ENCODE results near the gene ICE2.

The ICE2 gene

DNA sequence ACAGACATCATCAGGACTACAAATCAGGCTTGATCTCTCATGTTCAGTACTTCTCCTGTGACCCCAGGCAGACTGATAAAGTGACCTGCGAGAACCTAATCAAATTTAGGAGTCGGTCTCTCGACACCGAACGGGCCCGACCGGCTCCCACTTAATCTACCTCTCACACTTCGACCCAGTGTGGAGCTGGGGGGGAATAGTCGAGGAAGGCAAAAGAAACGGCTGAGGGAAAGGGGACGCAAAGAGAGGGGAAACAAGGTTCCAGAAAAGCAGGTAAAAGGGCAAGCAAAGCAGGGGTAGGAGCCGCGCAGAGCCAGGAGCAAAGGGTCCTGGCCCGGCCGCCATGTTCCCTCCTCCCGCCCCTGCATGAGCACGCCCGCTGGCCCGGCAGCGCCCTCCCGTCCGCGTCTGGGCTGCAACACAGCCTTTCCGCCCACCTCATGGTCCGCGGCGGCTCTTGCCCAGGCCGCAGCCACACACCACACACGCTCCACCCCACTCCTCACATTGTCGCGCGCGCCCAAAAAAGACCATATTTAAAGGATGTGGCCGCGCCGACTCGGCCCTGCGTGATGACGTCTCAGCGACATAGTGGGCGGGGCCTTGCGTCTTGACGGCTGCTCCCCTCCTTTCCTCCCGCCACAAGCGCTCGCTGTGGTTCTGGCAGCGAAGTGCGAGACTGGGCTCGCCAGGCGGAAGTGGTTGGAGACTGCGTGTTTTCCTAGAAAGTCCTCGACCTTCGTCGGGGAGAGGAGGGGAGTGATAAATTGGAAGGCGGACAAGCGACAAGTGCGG lies at the start of gene ICE2:
ICE2 (minus strand) TSS at position 577 of the 795 bp plus-strand sequence. CDS start 1,165 bp downstream, outside the sequence.
- peak within 1 kb of the TSS; percentile 82 to 97 for H3K4me3 ChIP-seq (ENCODE audit: low read depth in 1 of 2, low read length in 2 of 2)
- peaks cover 3 to 15% of the 10 kb centered on the region in 2 donors for H3K36me3 ChIP-seq (ENCODE audit: control insufficient read depth in 1 of 2, insufficient read depth in 2 of 2, low read length in 2 of 2)
- H3K9ac ChIP-seq (ENCODE audit: low read depth in 1 of 2, low read length in 2 of 2): peak within 1 kb of the TSS; percentile 91 to 98
- peaks cover 25 to 33% of the 10 kb centered on the region in 2 donors for H3K4me1 ChIP-seq (ENCODE audit: control insufficient read depth in 1 of 2, insufficient read depth in 2 of 2, low read length in 2 of 2)
- peak within 1 kb of the TSS; percentile 78 for H3K27ac ChIP-seq (ENCODE audit: low read depth, low read length)
- H3K27me3 ChIP-seq (ENCODE audit: control insufficient read depth in 1 of 2, insufficient read depth in 2 of 2, low read length in 2 of 2): no peaks in the 10 kb centered on the region
- H3K9me3 ChIP-seq (ENCODE audit: control insufficient read depth in 1 of 2, low read length in 2 of 2): no peaks in the 10 kb centered on the region

- H3K4me3 ChIP-seq (ENCODE audit: low read depth in 1 of 2, low read length in 2 of 2): no peak overlapping the region
- no peaks in the 10 kb centered on the region for H3K27me3 ChIP-seq (ENCODE audit: control insufficient read depth in 1 of 2, insufficient read depth in 2 of 2, low read length in 2 of 2)
- peaks cover 0 to 4% of the 10 kb centered on the region in 2 donors for H3K4me1 ChIP-seq (ENCODE audit: control insufficient read depth in 1 of 2, insufficient read depth in 2 of 2, low read length in 2 of 2)
- no peak overlapping the region for H3K27ac ChIP-seq (ENCODE audit: low read depth, low read length)
- no peaks in the 10 kb centered on the region for H3K9me3 ChIP-seq (ENCODE audit: control insufficient read depth in 1 of 2, low read length in 2 of 2)
- H3K36me3 ChIP-seq (ENCODE audit: control insufficient read depth in 1 of 2, insufficient read depth in 2 of 2, low read length in 2 of 2): peaks cover 0 to 3% of the 10 kb centered on the region in 2 donors
- H3K9ac ChIP-seq (ENCODE audit: low read depth in 1 of 2, low read length in 2 of 2): no peak overlapping the region
Observed at GRCh38 chr15:60528530-60528929, 49.6 kb upstream of the ICE2 start.

DNA sequence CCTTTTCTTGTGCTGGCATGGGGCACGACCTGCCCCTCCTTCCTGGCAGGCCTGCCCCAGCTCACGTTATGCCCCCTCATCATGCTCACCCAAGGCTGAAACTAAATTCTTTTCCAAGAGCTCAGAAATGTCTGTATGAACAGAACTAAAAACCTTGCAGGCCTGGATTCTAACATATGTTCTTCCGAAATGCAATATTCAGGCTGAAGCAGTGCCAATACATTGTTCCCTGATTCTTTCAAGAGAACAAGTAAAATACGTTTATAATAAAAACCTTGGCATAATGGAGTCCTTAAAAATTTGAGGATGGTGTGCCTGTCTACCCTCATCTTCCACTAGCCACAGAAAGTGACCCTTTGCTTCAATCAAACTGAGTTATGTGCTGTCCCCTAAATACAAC lies 48.5 kb upstream of the ICE2 start:
- H3K27me3 ChIP-seq (ENCODE audit: control insufficient read depth in 1 of 2, insufficient read depth in 2 of 2, low read length in 2 of 2): no peaks in the 10 kb centered on the region
- no peak overlapping the region for H3K4me3 ChIP-seq (ENCODE audit: low read depth in 1 of 2, low read length in 2 of 2)
- peaks cover 0 to 4% of the 10 kb centered on the region in 2 donors for H3K4me1 ChIP-seq (ENCODE audit: control insufficient read depth in 1 of 2, insufficient read depth in 2 of 2, low read length in 2 of 2)
- H3K36me3 ChIP-seq (ENCODE audit: control insufficient read depth in 1 of 2, insufficient read depth in 2 of 2, low read length in 2 of 2): peaks cover 0 to 3% of the 10 kb centered on the region in 2 donors
- H3K9me3 ChIP-seq (ENCODE audit: control insufficient read depth in 1 of 2, low read length in 2 of 2): no peaks in the 10 kb centered on the region
- no peak overlapping the region for H3K27ac ChIP-seq (ENCODE audit: low read depth, low read length)
- H3K9ac ChIP-seq (ENCODE audit: low read depth in 1 of 2, low read length in 2 of 2): no peak overlapping the region

DNA sequence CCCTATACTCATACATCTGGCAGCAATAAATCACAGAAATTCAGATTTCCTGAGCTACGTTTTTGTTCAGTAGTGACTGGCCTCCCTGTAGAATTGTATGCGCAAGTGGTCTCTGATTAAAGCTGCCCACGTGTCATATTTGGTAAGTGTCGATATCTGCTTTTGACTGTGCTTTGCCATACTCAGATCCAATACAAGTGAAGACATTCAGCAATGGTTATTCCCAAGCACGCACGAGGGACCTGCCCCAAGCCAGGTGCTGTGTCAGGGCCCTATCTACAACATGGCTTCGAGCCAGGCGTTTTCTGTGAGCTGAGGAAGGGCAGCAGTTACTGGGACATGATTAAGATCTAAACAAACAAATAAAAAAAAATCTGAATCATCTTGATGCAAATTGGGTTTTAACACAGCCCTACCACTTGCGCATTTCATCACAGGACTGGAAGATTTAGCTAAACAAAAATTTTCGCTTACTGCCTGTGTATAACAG lies 47.2 kb upstream of the ICE2 start:
- Histone ChIP-seq H3K9ac (ENCODE audit: low read depth in 1 of 2, low read length in 2 of 2) (no peak overlapping the region), H3K27ac (ENCODE audit: low read depth, low read length) (no peak overlapping the region)

DNA sequence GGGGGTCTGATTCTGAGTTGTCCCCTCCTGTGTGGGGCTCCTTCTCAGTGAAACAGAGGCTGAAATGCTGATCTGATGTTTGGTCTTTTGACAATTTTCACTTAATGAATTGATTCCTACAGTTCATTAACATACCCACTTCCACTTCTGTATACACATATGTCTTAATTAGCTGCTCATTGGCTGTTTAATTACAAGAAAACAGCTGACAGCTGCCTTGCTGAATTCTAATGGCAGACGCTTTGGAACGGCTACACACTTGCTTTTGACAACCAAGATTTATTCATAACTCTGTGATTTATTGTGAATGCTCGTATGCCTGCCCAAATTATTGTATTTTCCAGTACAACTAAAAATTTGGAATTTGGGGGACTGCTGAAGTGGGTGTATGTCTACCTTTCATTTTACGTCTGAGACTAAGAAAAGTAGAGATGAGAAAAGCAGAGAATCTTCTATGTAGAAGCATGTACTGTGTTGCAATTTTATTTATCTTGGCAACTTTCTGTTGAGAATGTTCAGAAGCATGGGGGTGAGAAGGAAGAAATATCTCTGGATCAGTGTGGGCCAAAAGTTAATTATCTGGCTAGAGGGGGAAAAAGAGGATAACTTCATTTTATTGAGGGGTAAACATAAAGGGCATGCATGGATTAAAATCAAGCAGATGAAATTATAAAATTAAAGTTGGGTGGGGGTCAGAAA lies 46.5 kb upstream of the ICE2 start:
- H3K4me1 ChIP-seq (ENCODE audit: control insufficient read depth in 1 of 2, insufficient read depth in 2 of 2, low read length in 2 of 2): peaks cover 0 to 4% of the 10 kb centered on the region in 2 donors
- H3K27ac ChIP-seq (ENCODE audit: low read depth, low read length): no peak overlapping the region

More for the DNA sequence above, 47.2 kb upstream of the ICE2 start:
- Histone ChIP-seq H3K9me3 (ENCODE audit: control insufficient read depth in 1 of 2, low read length in 2 of 2) (no peaks in the 10 kb centered on the region), H3K4me3 (ENCODE audit: low read depth in 1 of 2, low read length in 2 of 2) (no peak overlapping the region), H3K36me3 (ENCODE audit: control insufficient read depth in 1 of 2, insufficient read depth in 2 of 2, low read length in 2 of 2) (peaks cover 0 to 3% of the 10 kb centered on the region in 2 donors), H3K27me3 (ENCODE audit: control insufficient read depth in 1 of 2, insufficient read depth in 2 of 2, low read length in 2 of 2) (no peaks in the 10 kb centered on the region), H3K4me1 (ENCODE audit: control insufficient read depth in 1 of 2, insufficient read depth in 2 of 2, low read length in 2 of 2) (peaks cover 0 to 4% of the 10 kb centered on the region in 2 donors)

GRCh38 chr15:60523056-60523455 lies 44.1 kb upstream of the ICE2 start:
- Histone ChIP-seq H3K9ac (ENCODE audit: low read depth in 1 of 2, low read length in 2 of 2) (no peak overlapping the region), H3K9me3 (ENCODE audit: control insufficient read depth in 1 of 2, low read length in 2 of 2) (no peaks in the 10 kb centered on the region), H3K27ac (ENCODE audit: low read depth, low read length) (no peak overlapping the region), H3K27me3 (ENCODE audit: control insufficient read depth in 1 of 2, insufficient read depth in 2 of 2, low read length in 2 of 2) (no peaks in the 10 kb centered on the region), H3K36me3 (ENCODE audit: control insufficient read depth in 1 of 2, insufficient read depth in 2 of 2, low read length in 2 of 2) (peaks cover 0 to 5% of the 10 kb centered on the region in 2 donors), H3K4me3 (ENCODE audit: low read depth in 1 of 2, low read length in 2 of 2) (no peak overlapping the region), H3K4me1 (ENCODE audit: control insufficient read depth in 1 of 2, insufficient read depth in 2 of 2, low read length in 2 of 2) (peaks cover 0 to 4% of the 10 kb centered on the region in 2 donors)

More for the DNA sequence above, 46.5 kb upstream of the ICE2 start:
- no peak overlapping the region for H3K4me3 ChIP-seq (ENCODE audit: low read depth in 1 of 2, low read length in 2 of 2)
- peaks cover 0 to 3% of the 10 kb centered on the region in 2 donors for H3K36me3 ChIP-seq (ENCODE audit: control insufficient read depth in 1 of 2, insufficient read depth in 2 of 2, low read length in 2 of 2)
- H3K27me3 ChIP-seq (ENCODE audit: control insufficient read depth in 1 of 2, insufficient read depth in 2 of 2, low read length in 2 of 2): no peaks in the 10 kb centered on the region
- no peaks in the 10 kb centered on the region for H3K9me3 ChIP-seq (ENCODE audit: control insufficient read depth in 1 of 2, low read length in 2 of 2)
- no peak overlapping the region for H3K9ac ChIP-seq (ENCODE audit: low read depth in 1 of 2, low read length in 2 of 2)

DNA sequence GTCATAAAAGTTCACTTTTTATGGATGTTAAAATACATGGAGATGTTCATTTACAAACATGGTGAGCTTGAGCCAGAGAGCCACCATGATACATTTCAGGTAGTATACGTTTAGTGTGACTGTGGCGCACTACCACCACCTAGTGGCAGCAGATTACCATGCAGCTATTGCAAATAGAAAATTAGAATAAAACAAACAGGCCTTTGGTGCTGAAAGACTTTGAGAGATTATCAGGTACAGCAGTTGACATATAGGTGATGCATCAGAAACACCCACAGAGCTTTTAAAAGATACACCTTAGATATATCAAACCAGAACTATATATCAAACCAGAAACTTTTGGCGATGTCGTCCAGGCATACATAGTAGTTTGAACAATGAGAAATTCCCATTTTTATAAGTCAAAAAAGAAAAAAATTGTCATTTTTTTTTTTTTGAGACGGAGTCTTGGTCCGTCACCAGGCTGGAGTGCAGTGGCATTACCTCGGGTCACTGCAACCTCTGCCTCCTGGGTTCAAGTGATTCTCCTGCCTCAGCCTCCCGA lies 42.0 kb upstream of the ICE2 start:
- no peak overlapping the region for H3K27ac ChIP-seq (ENCODE audit: low read depth, low read length)
- H3K36me3 ChIP-seq (ENCODE audit: control insufficient read depth in 1 of 2, insufficient read depth in 2 of 2, low read length in 2 of 2): peaks cover 0 to 5% of the 10 kb centered on the region in 2 donors
- no peaks in the 10 kb centered on the region for H3K27me3 ChIP-seq (ENCODE audit: control insufficient read depth in 1 of 2, insufficient read depth in 2 of 2, low read length in 2 of 2)
- H3K9ac ChIP-seq (ENCODE audit: low read depth in 1 of 2, low read length in 2 of 2): no peak overlapping the region
- H3K4me1 ChIP-seq (ENCODE audit: control insufficient read depth in 1 of 2, insufficient read depth in 2 of 2, low read length in 2 of 2): no peaks in the 10 kb centered on the region
- H3K4me3 ChIP-seq (ENCODE audit: low read depth in 1 of 2, low read length in 2 of 2): no peak overlapping the region
- H3K9me3 ChIP-seq (ENCODE audit: control insufficient read depth in 1 of 2, low read length in 2 of 2): no peaks in the 10 kb centered on the region

- Histone ChIP-seq H3K4me3 (ENCODE audit: low read depth in 1 of 2, low read length in 2 of 2) (no peak overlapping the region), H3K27ac (ENCODE audit: low read depth, low read length) (no peak overlapping the region), H3K27me3 (ENCODE audit: control insufficient read depth in 1 of 2, insufficient read depth in 2 of 2, low read length in 2 of 2) (no peaks in the 10 kb centered on the region), H3K4me1 (ENCODE audit: control insufficient read depth in 1 of 2, insufficient read depth in 2 of 2, low read length in 2 of 2) (no peaks in the 10 kb centered on the region), H3K9ac (ENCODE audit: low read depth in 1 of 2, low read length in 2 of 2) (no peak overlapping the region), H3K9me3 (ENCODE audit: control insufficient read depth in 1 of 2, low read length in 2 of 2) (no peaks in the 10 kb centered on the region), H3K36me3 (ENCODE audit: control insufficient read depth in 1 of 2, insufficient read depth in 2 of 2, low read length in 2 of 2) (peaks cover 0 to 5% of the 10 kb centered on the region in 2 donors)
Observed at GRCh38 chr15:60520013-60520824, 41.3 kb upstream of the ICE2 start.

- no peaks in the 10 kb centered on the region for H3K9me3 ChIP-seq (ENCODE audit: control insufficient read depth in 1 of 2, low read length in 2 of 2)
- no peak overlapping the region for H3K4me3 ChIP-seq (ENCODE audit: low read depth in 1 of 2, low read length in 2 of 2)
- H3K27ac ChIP-seq (ENCODE audit: low read depth, low read length): no peak overlapping the region
- no peak overlapping the region for H3K9ac ChIP-seq (ENCODE audit: low read depth in 1 of 2, low read length in 2 of 2)
- H3K4me1 ChIP-seq (ENCODE audit: control insufficient read depth in 1 of 2, insufficient read depth in 2 of 2, low read length in 2 of 2): no peaks in the 10 kb centered on the region
- H3K27me3 ChIP-seq (ENCODE audit: control insufficient read depth in 1 of 2, insufficient read depth in 2 of 2, low read length in 2 of 2): no peaks in the 10 kb centered on the region
- H3K36me3 ChIP-seq (ENCODE audit: control insufficient read depth in 1 of 2, insufficient read depth in 2 of 2, low read length in 2 of 2): peaks cover 0 to 5% of the 10 kb centered on the region in 2 donors
Observed at GRCh38 chr15:60519218-60519617, 40.3 kb upstream of the ICE2 start.
